LHCN-M2 (cell line): ENCODE measurements around the gene NPHP4. TPM values are rescaled to one million over a fixed set of nuclear protein-coding genes. Genes with fewer than 3 reads are reported as not detected.

Experiments
- DNase-seq: peaks from one replicate; pipeline ENCODE4 v3.0.0-alpha.2; 2012; ENCODE audit warnings: low read depth
- total RNA-seq: library from RNA; depleted of rRNA; stranded (reverse); fragments of >200 nt; gene quantifications from 2 replicates; pipeline ENCODE4 v1.2.3, GENCODE V29; 2014

NPHP4 gene
- total RNA-seq, 1 experiment from 2014 or later, result 4.7 TPM

- DNase-seq, result no peak
Observed at GRCh38 chr1:5972198-5972520, 20.1 kb downstream of the NPHP4 start.

- no peak for DNase-seq
Observed at GRCh38 chr1:5971471-5972197, 20.6 kb downstream of the NPHP4 start.

GRCh38 chr1:5970610-5971273, 21.5 kb downstream of the NPHP4 start:
- DNase-seq, result no peak

- no peak for DNase-seq
Observed at GRCh38 chr1:5969168-5969567, 23.1 kb downstream of the NPHP4 start.

- no peak for DNase-seq
Observed at GRCh38 chr1:5968161-5968736, 24.0 kb downstream of the NPHP4 start.

GRCh38 chr1:5967351-5968160, 24.7 kb downstream of the NPHP4 start:
- no peak for DNase-seq

- no peak for DNase-seq
Observed at GRCh38 chr1:5966543-5967205, 25.6 kb downstream of the NPHP4 start.

GRCh38 chr1:5965586-5966131, 26.6 kb downstream of the NPHP4 start:
- no peak for DNase-seq

GRCh38 chr1:5962265-5963105, 29.7 kb downstream of the NPHP4 start:
- DNase-seq, result no peak

GRCh38 chr1:5961601-5962000, 30.6 kb downstream of the NPHP4 start:
- DNase-seq, result no peak

- no peak for DNase-seq
Observed at GRCh38 chr1:5960336-5960735, 31.9 kb downstream of the NPHP4 start.

- no peak for DNase-seq
Observed at GRCh38 chr1:5959667-5960230, 32.5 kb downstream of the NPHP4 start.

- DNase-seq, result no peak
Observed at GRCh38 chr1:5959087-5959486, 33.1 kb downstream of the NPHP4 start.

- DNase-seq, result no peak
Observed at GRCh38 chr1:5956022-5956830, 36.0 kb downstream of the NPHP4 start.

- DNase-seq, result no peak
Observed at GRCh38 chr1:5955479-5955977, 36.7 kb downstream of the NPHP4 start.

- no peak for DNase-seq
Observed at GRCh38 chr1:5954964-5955363, 37.3 kb downstream of the NPHP4 start.

GRCh38 chr1:5953386-5953785, 38.8 kb downstream of the NPHP4 start:
- no peak for DNase-seq

GRCh38 chr1:5951846-5952410, 40.3 kb downstream of the NPHP4 start:
- DNase-seq, result no peak
